Smooth muscle cell (in vitro differentiated cells): ENCODE data around the gene ZNF441. TPM values are rescaled to one million over a fixed set of nuclear protein-coding genes. Genes with fewer than 3 reads are reported as not detected.

Experiments
- DNase-seq: peaks from one replicate; lab custom pipeline; 2025; ENCODE audit not compliant: unreplicated experiment; lab: John Stamatoyannopoulos, UW
- H2AFZ ChIP-seq: fragments of 200-600 bp; sonication (generic); 2 replicates; pipeline ENCODE4 v1.6.0; 2016; ENCODE audit warnings: antibody characterized with exemption, low read depth, mild to moderate bottlenecking
- H3F3A ChIP-seq: fragments of 200-600 bp; sonication (generic); 2 replicates; pipeline ENCODE4 v1.6.0; 2017; ENCODE audit warnings: antibody characterized with exemption, low read depth
- H3K27ac ChIP-seq: fragments of 200-600 bp; sonication (generic); 2 replicates; pipeline ENCODE4 v1.5.1; 2016; ENCODE audit warnings: low read depth, mild to moderate bottlenecking
- H3K27me3 ChIP-seq: fragments of 200-600 bp; sonication (generic); 2 replicates; pipeline ENCODE4 v1.6.1; 2016; ENCODE audit warnings: low read depth, mild to moderate bottlenecking
- H3K36me3 ChIP-seq: fragments of 200-600 bp; sonication (generic); 2 replicates; pipeline ENCODE4 v1.5.1; 2016; ENCODE audit warnings: low read depth
- H3K4me1 ChIP-seq: fragments of 200-600 bp; sonication (generic); 2 replicates; pipeline ENCODE4 v1.5.1; 2016; ENCODE audit warnings: low read depth
- H3K4me2 ChIP-seq: fragments of 200-600 bp; sonication (generic); 2 replicates; pipeline ENCODE4 v1.6.0; 2016; ENCODE audit warnings: mild to moderate bottlenecking
- H3K4me3 ChIP-seq: fragments of 200-600 bp; sonication (generic); 2 replicates; pipeline ENCODE4 v1.5.1; 2016; ENCODE audit warnings: mild to moderate bottlenecking
- H3K79me2 ChIP-seq: fragments of 200-600 bp; sonication (generic); 2 replicates; pipeline ENCODE4 v1.6.0; 2016; ENCODE audit warnings: low read depth, mild to moderate bottlenecking
- H3K9ac ChIP-seq: fragments of 200-600 bp; sonication (generic); 2 replicates; pipeline ENCODE4 v1.6.0; 2016; ENCODE audit warnings: low read depth
- H3K9me3 ChIP-seq: fragments of 200-600 bp; sonication (generic); replicated peaks from 2 replicates; pipeline ENCODE4 v1.5.1; 2016; ENCODE audit warnings: low read depth
- H4K20me1 ChIP-seq: fragments of 200-600 bp; sonication (generic); 2 replicates; pipeline ENCODE4 v1.6.0; 2016; ENCODE audit warnings: low read depth
- WGBS: methylation state at CpG from one replicate; pipeline ENCODE4 v1.1.7; 2016; ENCODE audit warnings: low lambda C conversion rate; 5-methylcytosine and 5-hydroxymethylcytosine counted together
- polyA plus RNA-seq: library from polyadenylated mRNA; unstranded; fragments of >200 nt; fragmentation: Nextera tagmentation; extraction: Ambion mirVana; gene quantifications from 2 replicates; pipeline ENCODE4 v1.2.1, GENCODE V29; 2016
- total RNA-seq: library from RNA; depleted of rRNA; stranded (reverse); fragments of >200 nt; gene quantifications from 2 replicates; pipeline ENCODE4 v1.2.3, GENCODE V29; 2014
- TF ChIP-seq, protein P1 (sequence below): fragments of 200-600 bp; sonication (generic); IDR thresholded peaks from 2 replicates; pipeline ENCODE4 v1.5.1; 2017; ENCODE audit warnings: borderline replicate concordance, mild to moderate bottlenecking, antibody characterized with exemption; ENCODE audit not compliant: insufficient read depth, poor library complexity, severe bottlenecking

Gene ZNF441
- total and polyA plus RNA-seq, 2 experiments from 2014 or later = 2.7 to 9.3 TPM

DNA sequence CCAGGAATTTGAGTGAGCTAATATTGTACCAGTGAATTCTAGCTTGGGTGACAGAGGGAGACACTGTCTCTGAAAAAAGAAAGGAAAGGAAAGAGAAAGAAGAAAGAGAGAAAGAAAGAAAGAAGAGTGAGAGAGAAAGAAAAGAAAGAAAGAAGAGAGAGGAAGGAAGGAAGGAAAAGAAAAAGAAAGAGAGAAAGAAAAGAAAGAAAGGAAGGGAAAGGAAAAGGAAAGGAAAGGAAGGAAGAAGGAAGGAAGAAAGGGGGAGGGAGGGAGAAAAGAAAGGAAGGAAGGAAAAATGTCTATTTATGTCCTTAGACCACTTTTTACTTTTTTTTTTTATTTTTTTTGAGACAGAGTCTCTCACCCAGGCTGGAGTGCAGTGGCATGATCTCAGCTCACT lies 26.1 kb downstream of the ZNF441 start:
- no peak overlapping the region for H3K27ac ChIP-seq
- DNase-seq = no peak
- no peaks in the 10 kb centered on the region for H3F3A ChIP-seq
- H3K79me2 ChIP-seq = no peaks in the 10 kb centered on the region
- TF ChIP-seq, protein P1, sequence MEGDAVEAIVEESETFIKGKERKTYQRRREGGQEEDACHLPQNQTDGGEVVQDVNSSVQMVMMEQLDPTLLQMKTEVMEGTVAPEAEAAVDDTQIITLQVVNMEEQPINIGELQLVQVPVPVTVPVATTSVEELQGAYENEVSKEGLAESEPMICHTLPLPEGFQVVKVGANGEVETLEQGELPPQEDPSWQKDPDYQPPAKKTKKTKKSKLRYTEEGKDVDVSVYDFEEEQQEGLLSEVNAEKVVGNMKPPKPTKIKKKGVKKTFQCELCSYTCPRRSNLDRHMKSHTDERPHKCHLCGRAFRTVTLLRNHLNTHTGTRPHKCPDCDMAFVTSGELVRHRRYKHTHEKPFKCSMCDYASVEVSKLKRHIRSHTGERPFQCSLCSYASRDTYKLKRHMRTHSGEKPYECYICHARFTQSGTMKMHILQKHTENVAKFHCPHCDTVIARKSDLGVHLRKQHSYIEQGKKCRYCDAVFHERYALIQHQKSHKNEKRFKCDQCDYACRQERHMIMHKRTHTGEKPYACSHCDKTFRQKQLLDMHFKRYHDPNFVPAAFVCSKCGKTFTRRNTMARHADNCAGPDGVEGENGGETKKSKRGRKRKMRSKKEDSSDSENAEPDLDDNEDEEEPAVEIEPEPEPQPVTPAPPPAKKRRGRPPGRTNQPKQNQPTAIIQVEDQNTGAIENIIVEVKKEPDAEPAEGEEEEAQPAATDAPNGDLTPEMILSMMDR = no peak
- no peak overlapping the region for H2AFZ ChIP-seq
- H3K4me1 ChIP-seq = no peaks in the 10 kb centered on the region
- H3K36me3 ChIP-seq = no peaks in the 10 kb centered on the region
- no peak overlapping the region for H3K4me2 ChIP-seq
- no peak overlapping the region for H3K4me3 ChIP-seq
- no peak overlapping the region for H3K9ac ChIP-seq
- H3K9me3 ChIP-seq = no peaks in the 10 kb centered on the region
- no peaks in the 10 kb centered on the region for H4K20me1 ChIP-seq
- no peaks in the 10 kb centered on the region for H3K27me3 ChIP-seq

DNA sequence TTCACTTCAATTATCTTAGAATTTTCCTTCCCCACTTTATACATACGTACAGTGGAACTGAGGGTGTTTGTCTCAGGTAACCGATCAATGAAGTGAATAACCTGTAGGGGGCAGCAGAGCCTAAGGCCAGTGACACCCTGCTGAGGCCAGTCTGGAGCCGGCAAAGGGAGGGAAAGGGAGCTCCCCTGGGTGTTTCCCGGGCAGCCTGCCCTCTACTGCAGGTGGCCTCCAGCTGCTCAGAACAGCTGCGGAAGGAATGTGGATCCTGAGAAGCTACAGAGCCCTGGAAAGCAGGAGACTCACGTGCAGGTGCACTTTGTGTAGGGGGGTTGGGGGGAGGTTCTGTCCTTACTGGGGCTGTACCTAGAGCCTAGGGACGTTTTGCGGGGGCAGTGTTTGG lies 30.7 kb downstream of the ZNF441 start:
- H3K9ac ChIP-seq = no peak overlapping the region
- H3K36me3 ChIP-seq = no peaks in the 10 kb centered on the region
- H3K4me3 ChIP-seq = peak overlapping the region; percentile 75
- DNase-seq = no peak
- peaks cover 3% of the 10 kb centered on the region for H3K4me1 ChIP-seq
- H3K9me3 ChIP-seq = peaks cover 2% of the 10 kb centered on the region
- H3K4me2 ChIP-seq = peak overlapping the region; percentile 95
- H4K20me1 ChIP-seq = no peaks in the 10 kb centered on the region
- no peaks in the 10 kb centered on the region for H3K27me3 ChIP-seq
- H2AFZ ChIP-seq = no peak overlapping the region
- no peak overlapping the region for H3K27ac ChIP-seq
- WGBS = 12% methylated on average over 8 of the region's 8 CpGs
- no peaks in the 10 kb centered on the region for H3F3A ChIP-seq
- no peaks in the 10 kb centered on the region for H3K79me2 ChIP-seq
- TF ChIP-seq, protein P1 = peak; percentile 80

DNA sequence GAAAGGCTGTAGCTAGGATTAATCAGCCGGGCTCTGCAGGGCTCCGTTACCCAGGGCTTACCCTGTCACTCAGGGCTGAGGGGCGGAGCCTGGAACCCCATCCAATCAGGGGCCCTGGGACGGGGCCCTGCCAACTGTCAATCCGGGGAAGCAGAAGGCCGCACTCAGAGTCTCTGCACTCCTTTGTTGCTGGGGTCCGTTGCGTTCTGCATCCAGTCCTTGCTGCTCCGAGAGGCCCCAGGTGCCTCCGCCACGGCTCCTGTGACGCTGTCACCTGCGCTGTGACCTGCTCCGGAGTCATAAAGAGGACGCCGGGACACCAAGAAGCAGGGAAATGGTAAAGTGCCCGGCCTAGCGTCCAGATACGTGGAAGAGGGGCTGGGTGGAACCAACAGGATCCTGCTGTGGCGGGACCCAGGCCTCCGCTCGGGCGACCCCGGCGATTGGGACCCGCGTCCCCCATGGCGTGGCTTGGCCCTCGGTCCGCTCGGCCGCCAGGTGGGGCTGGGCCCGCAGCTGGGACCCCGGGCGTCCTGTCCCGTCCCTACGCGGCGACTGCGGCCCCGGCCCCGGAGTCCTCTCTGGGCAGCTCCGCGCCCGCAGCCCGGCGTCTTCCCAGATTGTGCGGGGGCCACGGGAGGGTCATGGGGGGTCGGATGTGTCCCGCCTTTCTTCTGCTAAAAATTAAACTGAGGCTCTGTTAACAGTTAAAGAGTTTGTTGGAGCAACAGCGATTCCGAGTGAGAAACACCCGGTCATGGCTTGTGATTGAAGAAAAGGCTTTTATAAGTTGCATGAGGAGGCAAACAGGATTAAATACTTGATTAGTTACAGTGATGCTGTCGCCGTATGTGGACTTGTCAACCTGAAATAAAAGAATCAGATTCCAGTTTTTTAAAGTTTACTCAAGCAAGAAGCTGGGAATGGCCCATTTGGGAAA lies 31.9 kb downstream of the ZNF441 start, which contains the start of gene ZNF491:
Gene ZNF491, plus strand, starts transcription at position 133 of the 940 bp plus-strand sequence. CDS start 7,431 bp downstream, outside the sequence.
- Histone ChIP-seq H3F3A (no peaks in the 10 kb centered on the region), H3K4me3 (peak within 1 kb of the TSS; percentile 75), H3K27ac (peak within 1 kb of the TSS; percentile 40), H4K20me1 (no peaks in the 10 kb centered on the region), H3K79me2 (no peaks in the 10 kb centered on the region), H3K9ac (peak within 1 kb of the TSS; percentile 70), H3K36me3 (peaks cover 5% of the 10 kb centered on the region), H2AFZ (peak within 1 kb of the TSS; percentile 97), H3K4me1 (peaks cover 3% of the 10 kb centered on the region), H3K27me3 (no peaks in the 10 kb centered on the region), H3K9me3 (peaks cover 4% of the 10 kb centered on the region), H3K4me2 (peak within 1 kb of the TSS; percentile 95)
- DNase-seq = peak; percentile 50
- TF ChIP-seq, protein P1 = peak; percentile 26
- WGBS = 2% methylated on average over 56 of the region's 56 CpGs
